ENCODE measurements around the gene C4A. TPM values are rescaled to one million over a fixed set of nuclear protein-coding genes. Genes with fewer than 3 reads are reported as not detected.
"Not testable (repeated sequence)": the region's sequence is repeated elsewhere in the genome, so short reads cannot be mapped to it uniquely, and the experiment has no call there.

Gene C4A
- total RNA-seq, 1 experiment from 2014 or later = 8.1 TPM

DNA sequence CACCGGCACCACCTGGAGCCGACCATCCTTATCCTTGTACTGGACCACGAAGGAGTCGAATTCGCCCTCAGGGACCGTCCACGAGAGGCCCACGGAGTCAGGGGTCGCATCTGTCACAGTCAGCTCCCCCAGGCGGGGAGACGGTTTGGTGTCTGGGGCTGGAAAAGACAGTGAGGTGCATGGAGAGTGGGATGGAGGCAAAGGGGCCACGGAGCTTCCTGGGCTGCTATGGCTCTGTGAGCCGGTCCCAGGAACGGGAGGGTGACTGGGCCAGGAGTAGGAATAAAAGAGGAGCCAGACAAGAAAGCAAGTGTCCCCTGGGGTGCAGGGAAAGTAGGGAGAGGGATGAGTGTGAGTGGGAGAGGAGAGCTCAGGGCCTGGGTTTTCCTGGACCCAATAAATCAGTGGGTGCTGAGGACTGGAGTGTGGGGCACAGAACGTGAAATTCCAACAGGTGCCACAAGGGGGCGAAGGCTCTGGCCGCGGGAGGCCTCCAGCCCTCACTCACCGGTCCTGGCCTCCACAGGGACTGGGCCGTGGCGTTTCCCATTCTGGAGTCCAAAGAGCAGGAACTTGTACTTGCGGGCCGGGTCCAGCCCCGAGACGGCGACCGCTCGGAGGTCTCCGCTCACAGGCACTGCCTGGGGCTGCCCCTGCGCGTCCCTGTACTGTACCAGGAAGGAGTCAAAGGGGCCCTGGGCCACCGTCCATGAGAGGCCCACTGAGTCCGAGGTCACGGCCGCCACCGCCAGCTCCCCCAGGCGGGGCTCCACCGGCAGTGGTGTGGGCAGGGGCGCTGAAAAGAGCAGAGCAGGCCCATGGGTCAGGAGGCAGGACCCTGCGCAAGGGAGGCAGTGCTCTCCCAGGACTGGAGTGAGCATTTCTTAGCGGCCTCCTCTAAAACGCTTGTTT is 66.3 kb downstream of the C4A start:
- ChIA-PET POLR2A (no interaction called here), CTCF (interaction anchor here (0.6 to 0.9 kb wide), 3 partner anchors 9 to 1499 kb away, joined by 3 to 4 read pairs (median 4); no protein-coding TSS in a partner anchor)
- H3K9me3 ChIP-seq (ENCODE audit: control insufficient read depth, insufficient read depth, low read depth, low read length) = no peaks in the 10 kb centered on the region
- ATAC-seq (peak; percentile 90), DNase-seq (ENCODE audit: low read depth, low spot score) (peak; percentile 27)
- no peaks in the 10 kb centered on the region for H3K36me3 ChIP-seq (ENCODE audit: control insufficient read depth, insufficient read depth, low read length)
- intact Hi-C loops (cut with micrococcal nuclease; ENCODE audit: unreplicated experiment) (no loop called here), in situ Hi-C loops (cut with HindIII; ENCODE audit: low pct_unique_long_range_greater_than_20kb, low sequenced_read_pairs) (no loop called here)
- H3K4me3 ChIP-seq (ENCODE audit: low read depth in 2 of 2, low read length in 2 of 2) = no peak overlapping the region
- no peak for TF ChIP-seq TCF7L2 (IDR thresholded peaks at IDR 0.05; ENCODE audit: low read depth, low read length)
- TF ChIP-seq, protein P1, sequence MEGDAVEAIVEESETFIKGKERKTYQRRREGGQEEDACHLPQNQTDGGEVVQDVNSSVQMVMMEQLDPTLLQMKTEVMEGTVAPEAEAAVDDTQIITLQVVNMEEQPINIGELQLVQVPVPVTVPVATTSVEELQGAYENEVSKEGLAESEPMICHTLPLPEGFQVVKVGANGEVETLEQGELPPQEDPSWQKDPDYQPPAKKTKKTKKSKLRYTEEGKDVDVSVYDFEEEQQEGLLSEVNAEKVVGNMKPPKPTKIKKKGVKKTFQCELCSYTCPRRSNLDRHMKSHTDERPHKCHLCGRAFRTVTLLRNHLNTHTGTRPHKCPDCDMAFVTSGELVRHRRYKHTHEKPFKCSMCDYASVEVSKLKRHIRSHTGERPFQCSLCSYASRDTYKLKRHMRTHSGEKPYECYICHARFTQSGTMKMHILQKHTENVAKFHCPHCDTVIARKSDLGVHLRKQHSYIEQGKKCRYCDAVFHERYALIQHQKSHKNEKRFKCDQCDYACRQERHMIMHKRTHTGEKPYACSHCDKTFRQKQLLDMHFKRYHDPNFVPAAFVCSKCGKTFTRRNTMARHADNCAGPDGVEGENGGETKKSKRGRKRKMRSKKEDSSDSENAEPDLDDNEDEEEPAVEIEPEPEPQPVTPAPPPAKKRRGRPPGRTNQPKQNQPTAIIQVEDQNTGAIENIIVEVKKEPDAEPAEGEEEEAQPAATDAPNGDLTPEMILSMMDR (IDR thresholded peaks at IDR 0.05) = peak; percentile 95
- H3K27ac ChIP-seq (ENCODE audit: low read length) = no peak overlapping the region
- no peaks in the 10 kb centered on the region for H3K27me3 ChIP-seq (ENCODE audit: control insufficient read depth, insufficient read depth, low read length)
- no peaks in the 10 kb centered on the region for H3K4me1 ChIP-seq (ENCODE audit: control insufficient read depth, insufficient read depth, low read length)
- BruUV-seq (replicated peaks) = no TSS peak

DNA sequence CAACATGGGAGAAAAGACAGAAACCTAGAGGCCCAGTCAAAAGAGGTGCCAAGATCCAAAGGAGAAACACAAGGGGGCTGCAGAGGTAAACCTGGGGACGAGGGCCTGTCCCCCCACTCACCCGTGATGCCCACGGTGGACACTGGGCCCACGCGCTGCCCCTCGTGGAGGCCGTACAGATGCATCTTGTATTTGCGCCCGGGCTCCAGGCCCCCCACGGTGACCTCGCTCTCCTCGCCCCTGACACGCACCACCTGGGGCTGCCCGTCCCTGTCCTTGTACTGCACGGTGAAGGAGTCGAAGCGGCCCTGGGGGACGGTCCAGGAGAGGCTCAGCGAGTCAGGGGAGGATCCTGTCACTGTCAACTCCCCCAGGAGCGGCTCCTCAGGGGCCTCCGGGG is 67.3 kb downstream of the C4A start:
- H3K4me3 ChIP-seq (ENCODE audit: low read depth in 2 of 2, low read length in 2 of 2); ATAC-seq; POLR2A ChIA-PET; in situ Hi-C loops (cut with HindIII; ENCODE audit: low pct_unique_long_range_greater_than_20kb, low sequenced_read_pairs); H3K27ac ChIP-seq (ENCODE audit: low read length); H3K9me3 ChIP-seq (ENCODE audit: control insufficient read depth, insufficient read depth, low read depth, low read length); H3K36me3 ChIP-seq (ENCODE audit: control insufficient read depth, insufficient read depth, low read length); H3K27me3 ChIP-seq (ENCODE audit: control insufficient read depth, insufficient read depth, low read length); BruUV-seq (replicated peaks); H3K4me1 ChIP-seq (ENCODE audit: control insufficient read depth, insufficient read depth, low read length); intact Hi-C loops (cut with micrococcal nuclease; ENCODE audit: unreplicated experiment); DNase-seq (ENCODE audit: low read depth, low spot score): not testable (repeated sequence)
- CTCF ChIA-PET = interaction anchor here (0.6 kb wide), 2 partner anchors 45 to 137 kb away, joined by 3 to 6 read pairs; no protein-coding TSS in a partner anchor

DNA sequence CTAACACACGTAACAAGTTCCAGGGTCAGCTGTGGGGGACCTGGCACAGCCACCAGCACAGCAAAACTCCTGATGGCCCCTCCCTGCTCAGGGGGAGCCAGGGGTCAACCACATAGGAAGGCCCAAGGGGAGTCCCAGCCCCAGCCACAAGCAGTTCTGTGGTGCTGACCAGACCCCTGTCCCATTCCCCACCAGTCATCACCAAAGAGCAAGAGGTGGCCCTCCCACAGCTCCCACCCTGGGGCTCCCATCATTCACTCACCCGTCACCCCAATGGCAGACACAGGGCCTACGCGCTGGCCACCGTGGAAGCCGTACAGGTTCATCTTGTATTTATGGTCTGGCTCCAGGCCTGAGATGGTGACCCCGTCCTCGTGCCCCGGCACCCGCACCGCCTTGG is 67.9 kb downstream of the C4A start:
- H3K27ac ChIP-seq (ENCODE audit: low read length); CTCF ChIA-PET; DNase-seq (ENCODE audit: low read depth, low spot score); H3K27me3 ChIP-seq (ENCODE audit: control insufficient read depth, insufficient read depth, low read length); in situ Hi-C loops (cut with HindIII; ENCODE audit: low pct_unique_long_range_greater_than_20kb, low sequenced_read_pairs); H3K4me1 ChIP-seq (ENCODE audit: control insufficient read depth, insufficient read depth, low read length); POLR2A ChIA-PET; H3K9me3 ChIP-seq (ENCODE audit: control insufficient read depth, insufficient read depth, low read depth, low read length); H3K4me3 ChIP-seq (ENCODE audit: low read depth in 2 of 2, low read length in 2 of 2); intact Hi-C loops (cut with micrococcal nuclease; ENCODE audit: unreplicated experiment); ATAC-seq; H3K36me3 ChIP-seq (ENCODE audit: control insufficient read depth, insufficient read depth, low read length); BruUV-seq (replicated peaks): not testable (repeated sequence)

DNA sequence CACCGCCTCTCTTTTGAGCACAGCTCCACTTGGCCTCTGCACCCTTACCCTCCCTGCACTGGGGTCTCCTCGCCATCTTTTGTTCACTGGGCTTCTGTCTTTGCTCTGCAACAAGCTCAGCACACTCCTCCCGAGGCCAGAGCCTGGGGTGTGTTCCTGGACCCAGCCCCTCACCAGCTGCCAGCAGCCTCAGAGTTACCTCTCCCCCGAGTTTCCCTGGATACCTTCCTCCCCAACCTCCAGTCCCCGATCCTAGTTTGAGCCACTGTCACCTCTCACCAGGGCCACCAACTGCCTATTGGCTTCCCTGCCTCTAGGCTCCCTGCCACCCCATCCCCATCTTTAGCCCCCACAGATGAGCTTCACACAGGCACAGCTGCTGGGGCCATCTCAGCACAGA is 68.7 kb downstream of the C4A start:
- ChIA-PET CTCF (no interaction called here), POLR2A (no interaction called here)
- in situ Hi-C loops (cut with HindIII; ENCODE audit: low pct_unique_long_range_greater_than_20kb, low sequenced_read_pairs) = no loop called here
- no peak for DNase-seq (ENCODE audit: low read depth, low spot score)
- Histone ChIP-seq H3K27me3 (ENCODE audit: control insufficient read depth, insufficient read depth, low read length) (no peaks in the 10 kb centered on the region), H3K4me1 (ENCODE audit: control insufficient read depth, insufficient read depth, low read length) (no peaks in the 10 kb centered on the region), H3K9me3 (ENCODE audit: control insufficient read depth, insufficient read depth, low read depth, low read length) (no peaks in the 10 kb centered on the region), H3K4me3 (ENCODE audit: low read depth in 2 of 2, low read length in 2 of 2) (no peak overlapping the region), H3K27ac (ENCODE audit: low read length) (no peak overlapping the region), H3K36me3 (ENCODE audit: control insufficient read depth, insufficient read depth, low read length) (no peaks in the 10 kb centered on the region)
- TF ChIP-seq, protein P2, sequence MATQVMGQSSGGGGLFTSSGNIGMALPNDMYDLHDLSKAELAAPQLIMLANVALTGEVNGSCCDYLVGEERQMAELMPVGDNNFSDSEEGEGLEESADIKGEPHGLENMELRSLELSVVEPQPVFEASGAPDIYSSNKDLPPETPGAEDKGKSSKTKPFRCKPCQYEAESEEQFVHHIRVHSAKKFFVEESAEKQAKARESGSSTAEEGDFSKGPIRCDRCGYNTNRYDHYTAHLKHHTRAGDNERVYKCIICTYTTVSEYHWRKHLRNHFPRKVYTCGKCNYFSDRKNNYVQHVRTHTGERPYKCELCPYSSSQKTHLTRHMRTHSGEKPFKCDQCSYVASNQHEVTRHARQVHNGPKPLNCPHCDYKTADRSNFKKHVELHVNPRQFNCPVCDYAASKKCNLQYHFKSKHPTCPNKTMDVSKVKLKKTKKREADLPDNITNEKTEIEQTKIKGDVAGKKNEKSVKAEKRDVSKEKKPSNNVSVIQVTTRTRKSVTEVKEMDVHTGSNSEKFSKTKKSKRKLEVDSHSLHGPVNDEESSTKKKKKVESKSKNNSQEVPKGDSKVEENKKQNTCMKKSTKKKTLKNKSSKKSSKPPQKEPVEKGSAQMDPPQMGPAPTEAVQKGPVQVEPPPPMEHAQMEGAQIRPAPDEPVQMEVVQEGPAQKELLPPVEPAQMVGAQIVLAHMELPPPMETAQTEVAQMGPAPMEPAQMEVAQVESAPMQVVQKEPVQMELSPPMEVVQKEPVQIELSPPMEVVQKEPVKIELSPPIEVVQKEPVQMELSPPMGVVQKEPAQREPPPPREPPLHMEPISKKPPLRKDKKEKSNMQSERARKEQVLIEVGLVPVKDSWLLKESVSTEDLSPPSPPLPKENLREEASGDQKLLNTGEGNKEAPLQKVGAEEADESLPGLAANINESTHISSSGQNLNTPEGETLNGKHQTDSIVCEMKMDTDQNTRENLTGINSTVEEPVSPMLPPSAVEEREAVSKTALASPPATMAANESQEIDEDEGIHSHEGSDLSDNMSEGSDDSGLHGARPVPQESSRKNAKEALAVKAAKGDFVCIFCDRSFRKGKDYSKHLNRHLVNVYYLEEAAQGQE (IDR thresholded peaks at IDR 0.05; ENCODE audit: insufficient read depth in 1 of 2, low read depth in 2 of 2, low read length in 1 of 2) = no peak
- TF ChIP-seq SIN3A (IDR thresholded peaks at IDR 0.05; ENCODE audit: borderline replicate concordance, insufficient read depth, low read depth, low read length) (no peak), POLR2AphosphoS5 (IDR thresholded peaks at IDR 0.05; ENCODE audit: low read depth, low read length) (no peak), TCF7L2 (IDR thresholded peaks at IDR 0.05; ENCODE audit: low read depth, low read length) (no peak)
- TF ChIP-seq, protein P1 (IDR thresholded peaks at IDR 0.05) = no peak
- ATAC-seq = no peak
- BruUV-seq (replicated peaks) = no TSS peak
- intact Hi-C loops (cut with micrococcal nuclease; ENCODE audit: unreplicated experiment) = no loop called here
